GM12891 (cell line): ENCODE data around the gene DYNC1LI2. TPM values are rescaled to one million over a fixed set of nuclear protein-coding genes. Genes with fewer than 3 reads are reported as not detected.
"Not testable (repeated sequence)": the region's sequence is repeated elsewhere in the genome, so short reads cannot be mapped to it uniquely, and the experiment has no call there.

ENCODE experiments used
- DNase-seq: peaks from one replicate; pipeline ENCODE4 v3.0.0; 2011; ENCODE audit warnings: low spot score; ENCODE audit not compliant: insufficient read length
- FAIRE-seq: peaks from 2 replicates; lab custom pipeline; 2011; peaks lifted over from hg19 to GRCh38; lab: Jason Lieb, UNC
- PAX5 ChIP-seq: IDR thresholded peaks from 2 replicates; pipeline ENCODE4 v1.6.1; 2011; ENCODE audit warnings: low read length, moderate library complexity, mild to moderate bottlenecking; ENCODE audit not compliant: insufficient read depth, severe bottlenecking
- POLR2A ChIP-seq: IDR thresholded peaks from 2 replicates; pipeline ENCODE4 v1.6.1; 2011; ENCODE audit warnings: low read depth, low read length, control low read depth
- POLR2AphosphoS5 ChIP-seq: IDR thresholded peaks from 2 replicates; pipeline ENCODE4 v1.6.1; 2011; ENCODE audit warnings: low read depth, low read length, control low read depth
- POU2F2 ChIP-seq: IDR thresholded peaks from 2 replicates; pipeline ENCODE4 v1.6.1; 2011; ENCODE audit warnings: low read depth, mild to moderate bottlenecking, control low read depth, low read length, moderate library complexity
- SPI1 ChIP-seq: IDR thresholded peaks from 2 replicates; pipeline ENCODE4 v1.6.1; 2011; ENCODE audit warnings: low read depth, low read length, control low read depth
- TAF1 ChIP-seq: IDR thresholded peaks from 2 replicates; pipeline ENCODE4 v1.6.1; 2011; ENCODE audit warnings: low read depth, low read length, control low read depth
- polyA plus RNA-seq: library from polyadenylated mRNA; unstranded; fragments of >200 nt; gene quantifications from one replicate; pipeline ENCODE4 v1.2.1, GENCODE V29; 2012; ENCODE audit warnings: low read depth, missing spikeins, inconsistent platforms; ENCODE audit not compliant: missing spikeins

Gene DYNC1LI2
- polyA plus RNA-seq: 14.2 TPM

DNA sequence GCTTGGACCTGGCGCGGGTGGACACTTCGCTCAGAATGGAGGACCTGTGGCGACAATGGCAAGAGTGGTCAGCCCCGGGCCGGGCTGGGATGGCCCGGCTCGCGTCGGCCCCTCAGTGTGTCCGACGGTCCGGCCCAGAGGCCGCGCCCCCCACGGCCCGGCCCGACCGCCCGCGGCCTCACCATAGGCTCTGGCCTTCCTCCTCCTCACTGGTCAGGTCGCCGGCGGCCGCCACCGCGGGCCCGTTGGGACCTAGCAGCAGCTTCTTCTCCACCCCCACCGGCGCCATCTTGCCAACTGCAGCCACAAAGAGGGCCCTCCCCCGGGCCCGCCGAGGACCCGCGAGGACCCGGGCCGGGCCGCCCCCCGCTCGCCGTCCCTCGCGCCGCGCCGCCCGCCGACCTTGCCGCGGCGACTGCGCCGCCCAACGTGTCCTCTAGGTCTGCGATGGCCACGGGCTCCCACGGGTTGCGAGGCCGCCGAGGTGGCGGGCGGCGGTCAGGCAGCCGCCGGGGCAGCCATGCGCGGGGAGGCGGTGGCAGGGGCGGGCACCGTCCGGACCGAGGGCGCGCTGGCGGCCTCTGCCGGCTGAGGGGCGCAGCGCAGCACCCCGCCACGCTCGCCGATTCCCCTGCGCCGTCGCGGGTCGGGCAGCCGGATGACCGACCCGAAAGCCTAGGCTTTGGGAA lies at the start of gene DYNC1LI2:
Gene DYNC1LI2 (minus strand): TSS at position 307 of the 689 bp plus-strand sequence. CDS start 18 bp downstream, at position 289.
- DNase-seq: peak; percentile 95
- FAIRE-seq: peak; percentile 99
- peak; percentile 54 for TF ChIP-seq PAX5
- peak; percentile 66 for TF ChIP-seq POLR2A
- TF ChIP-seq POLR2AphosphoS5: 0 out of 2 replicates have a peak, but pooled peaks have one; percentile 38
- peak; percentile 80 for TF ChIP-seq TAF1
- no peak for TF ChIP-seq SPI1
- TF ChIP-seq POU2F2: no peak

DNA sequence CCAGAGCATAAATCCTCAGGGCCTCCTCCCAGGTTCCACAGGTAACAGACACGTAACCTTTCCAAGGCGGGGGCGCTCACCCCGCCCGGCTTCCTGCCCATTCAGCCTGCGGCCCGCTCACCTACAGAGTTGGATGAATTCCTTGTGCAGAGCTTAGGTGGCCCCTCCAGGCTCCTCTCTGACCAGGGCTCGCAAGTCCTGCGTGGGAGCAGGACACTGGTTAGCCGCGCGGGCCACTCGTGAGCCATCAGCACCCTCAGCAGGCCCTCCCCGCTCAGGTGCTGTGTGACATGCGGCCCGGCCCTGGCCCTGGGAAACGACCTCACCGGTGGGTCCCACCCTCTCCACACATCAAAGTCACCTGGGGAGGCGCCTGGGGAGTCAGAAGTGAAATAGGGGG lies 49.4 kb upstream of the DYNC1LI2 start:
- TF ChIP-seq POLR2A: no peak
- TF ChIP-seq PAX5: no peak
- TF ChIP-seq POLR2AphosphoS5: no peak
- no peak for TF ChIP-seq POU2F2
- no peak for TF ChIP-seq SPI1
- TF ChIP-seq TAF1: no peak
- no peak for DNase-seq
- no peak for FAIRE-seq

DNA sequence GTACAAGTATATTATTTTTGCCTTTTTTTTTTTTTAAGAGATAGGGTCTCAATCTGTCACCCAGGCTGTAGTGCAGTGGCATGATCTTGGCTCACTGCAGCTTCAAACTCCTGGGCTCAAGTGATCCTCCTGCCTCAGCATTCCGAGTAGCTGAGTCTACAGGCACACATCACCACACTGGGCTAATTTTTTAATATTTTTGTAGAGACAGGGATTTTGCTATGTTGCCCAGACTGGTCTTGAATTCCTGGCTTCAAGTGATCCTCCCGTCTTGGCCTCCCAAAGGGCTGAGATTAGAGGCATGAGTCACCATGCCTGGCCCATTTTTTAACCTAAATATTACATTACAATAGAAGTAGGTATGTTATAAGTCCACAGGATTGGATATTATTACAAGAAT lies 46.8 kb upstream of the DYNC1LI2 start:
- FAIRE-seq (no peak), DNase-seq (no peak)
- TF ChIP-seq SPI1: no peak

DNA sequence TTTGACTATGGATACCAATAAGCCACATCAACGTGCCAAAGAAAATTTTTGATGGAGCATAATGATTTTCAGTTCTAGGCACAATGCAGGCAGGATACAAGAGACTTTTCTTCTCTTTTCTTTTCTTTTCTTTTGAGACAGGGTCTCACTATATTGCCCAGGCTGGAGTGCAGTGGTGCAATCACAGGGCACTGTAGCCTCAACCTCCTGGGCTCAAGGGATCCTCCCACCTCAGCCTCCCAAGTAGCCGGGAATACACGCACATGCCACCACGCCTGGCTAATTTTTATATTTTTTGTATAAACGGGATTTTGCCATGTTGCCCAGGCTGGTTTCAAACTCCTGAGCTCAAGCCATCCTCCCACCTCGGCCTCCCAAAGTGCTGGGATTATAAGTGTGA lies 42.6 kb upstream of the DYNC1LI2 start:
- not testable (repeated sequence) for FAIRE-seq, DNase-seq

DNA sequence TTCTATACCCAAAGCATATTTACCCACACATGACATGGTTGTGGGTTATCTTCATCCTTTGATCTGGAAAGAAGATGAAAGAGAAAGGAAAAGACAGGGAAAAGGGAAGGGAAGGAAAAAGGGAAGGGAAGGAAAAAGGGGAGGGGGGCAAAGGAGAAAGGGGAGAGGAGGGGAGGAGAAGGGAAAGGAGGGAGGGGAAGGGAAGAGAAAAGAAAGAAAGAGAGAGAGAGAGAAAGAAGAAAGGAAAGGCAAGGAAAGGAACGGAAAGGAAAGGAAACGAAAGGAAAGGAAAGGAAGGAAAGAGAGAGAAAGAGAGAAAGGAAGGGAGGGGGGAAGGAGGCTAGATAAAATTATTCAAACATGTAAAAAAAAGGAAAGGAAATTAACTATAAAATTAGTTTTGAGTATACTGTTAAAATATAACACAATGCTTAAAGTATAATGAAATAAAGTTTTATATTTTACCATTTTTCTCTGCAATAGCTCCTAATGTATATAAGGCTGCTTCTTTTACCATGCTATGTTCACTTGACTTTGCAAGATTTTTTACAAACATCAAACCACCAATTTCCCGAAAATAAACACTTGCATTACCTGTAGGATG lies 38.8 kb upstream of the DYNC1LI2 start:
- no peak for FAIRE-seq
- no peak for DNase-seq
- no peak for TF ChIP-seq POLR2AphosphoS5
- no peak for TF ChIP-seq SPI1
- TF ChIP-seq TAF1: no peak
- no peak for TF ChIP-seq POU2F2
- TF ChIP-seq POLR2A: no peak
- TF ChIP-seq PAX5: no peak

DNA sequence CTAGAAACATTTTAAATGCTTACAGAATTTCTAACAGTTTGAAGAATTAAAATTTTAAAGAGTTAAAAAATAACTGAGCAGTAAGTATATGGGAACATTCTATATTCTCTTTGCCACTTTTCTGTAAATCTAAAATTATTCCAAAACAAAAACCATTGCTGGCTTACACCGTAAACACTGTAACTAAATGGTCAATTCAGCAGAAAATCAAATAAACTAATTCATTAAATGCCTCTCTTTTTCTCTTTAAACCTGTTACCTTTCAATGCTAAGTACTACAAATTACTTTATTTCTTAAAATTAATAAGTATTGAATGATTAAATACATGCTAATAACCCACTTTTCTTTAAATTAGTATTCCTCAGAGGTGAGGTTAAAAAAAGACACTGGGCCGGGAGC lies 36.0 kb upstream of the DYNC1LI2 start:
- DNase-seq (no peak), FAIRE-seq (no peak)
- no peak for TF ChIP-seq POLR2A
- TF ChIP-seq POLR2AphosphoS5: no peak
- TF ChIP-seq SPI1: no peak
- no peak for TF ChIP-seq POU2F2
- no peak for TF ChIP-seq TAF1
- no peak for TF ChIP-seq PAX5

DNA sequence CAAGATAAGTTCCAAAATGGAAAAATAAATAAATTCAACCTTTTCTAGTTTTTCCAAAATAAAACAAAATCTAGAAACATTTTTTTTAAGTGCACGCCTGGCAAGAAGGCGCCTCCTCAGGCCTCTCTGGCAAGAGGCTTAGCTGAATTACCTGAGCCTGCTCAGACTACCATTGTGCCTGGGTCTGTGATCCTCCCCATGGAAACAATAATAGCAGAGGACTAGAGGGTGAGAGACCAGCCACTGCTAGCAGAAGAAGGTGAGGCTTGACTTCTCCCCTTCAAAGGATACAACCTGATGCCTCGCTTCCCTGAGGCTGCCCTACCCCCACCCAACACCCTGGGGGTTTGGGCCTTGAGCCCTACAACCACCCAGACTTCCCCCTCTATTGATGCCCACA lies 35.1 kb upstream of the DYNC1LI2 start:
- FAIRE-seq: no peak
- TF ChIP-seq PAX5: no peak
- no peak for TF ChIP-seq POLR2AphosphoS5
- no peak for TF ChIP-seq POU2F2
- no peak for TF ChIP-seq SPI1
- TF ChIP-seq TAF1: no peak
- no peak for TF ChIP-seq POLR2A

DNA sequence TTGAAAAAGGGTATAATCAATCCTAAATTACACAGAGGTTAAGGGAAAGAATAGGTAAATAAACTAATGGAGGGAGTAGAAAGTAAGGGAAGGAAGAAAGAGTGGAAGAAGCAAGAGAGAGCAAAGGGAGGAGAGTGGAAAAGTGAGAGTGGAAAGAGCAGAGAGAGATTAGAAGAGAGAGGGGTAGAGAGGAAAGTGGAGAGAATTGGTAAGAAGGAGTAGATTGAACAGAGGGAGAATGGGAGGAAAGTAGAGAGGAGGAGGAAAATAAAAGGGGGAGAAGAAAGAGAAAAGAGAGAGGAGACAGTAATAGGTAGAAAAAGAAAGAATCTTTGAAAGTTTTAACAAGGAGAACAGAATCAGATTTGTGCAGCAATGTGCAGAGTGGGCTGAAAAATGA lies 25.0 kb upstream of the DYNC1LI2 start:
- TF ChIP-seq POLR2A (no peak), TAF1 (no peak), POLR2AphosphoS5 (no peak), SPI1 (no peak), POU2F2 (no peak), PAX5 (no peak)
- FAIRE-seq: no peak
- DNase-seq: no peak

More for the DNA sequence above, 35.1 kb upstream of the DYNC1LI2 start:
- DNase-seq: no peak

DNA sequence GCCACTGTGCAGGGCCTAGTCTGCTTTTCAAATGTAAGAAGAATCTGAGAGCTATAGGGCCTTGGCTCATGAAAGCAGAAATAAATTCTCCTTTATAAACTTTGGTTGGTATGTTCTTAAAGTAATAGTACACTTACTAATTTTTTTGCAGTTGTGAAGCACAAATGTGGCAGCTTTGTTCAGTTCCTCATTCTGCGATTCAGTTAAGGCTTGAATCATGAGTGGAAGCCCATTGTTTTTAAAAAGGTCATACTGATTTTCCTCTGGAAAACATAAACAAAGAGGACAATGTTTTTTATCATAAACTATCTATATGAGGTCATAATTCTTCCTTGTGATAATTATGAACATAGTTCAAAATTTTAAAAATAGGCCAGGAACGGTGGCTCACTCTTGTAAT lies 23.6 kb upstream of the DYNC1LI2 start:
- TF ChIP-seq POU2F2 (no peak), POLR2AphosphoS5 (no peak), SPI1 (no peak), PAX5 (no peak), POLR2A (no peak), TAF1 (no peak)
- DNase-seq: no peak
- FAIRE-seq: no peak

DNA sequence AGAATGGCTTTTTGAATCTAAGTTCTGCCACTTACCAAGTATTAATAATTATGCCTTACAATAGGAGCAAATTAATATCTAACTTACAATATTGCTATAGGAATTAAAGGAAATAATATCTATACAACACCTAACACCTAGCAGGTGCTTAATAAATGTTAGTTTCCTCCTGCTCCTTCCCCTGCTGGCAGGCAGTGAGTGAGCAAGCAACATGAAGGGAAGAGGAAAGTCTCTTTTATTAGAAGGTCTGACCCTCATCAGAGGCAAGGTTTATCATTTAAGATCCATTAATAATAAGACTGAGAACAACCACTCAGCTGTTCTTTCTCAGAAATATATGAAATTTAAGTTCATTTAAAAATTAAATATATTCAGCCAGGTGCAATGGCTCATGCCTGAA lies 6.7 kb upstream of the DYNC1LI2 start:
- DNase-seq: no peak
- FAIRE-seq: no peak
- TF ChIP-seq POLR2A (no peak), SPI1 (no peak), POLR2AphosphoS5 (no peak), PAX5 (no peak), POU2F2 (no peak), TAF1 (no peak)
